Measurements from ENCODE around the gene NHLRC4.

GRCh38 chr16:546909-547770 lies 19.7 kb upstream of the NHLRC4 start:
- TF ChIP-seq, protein P1, sequence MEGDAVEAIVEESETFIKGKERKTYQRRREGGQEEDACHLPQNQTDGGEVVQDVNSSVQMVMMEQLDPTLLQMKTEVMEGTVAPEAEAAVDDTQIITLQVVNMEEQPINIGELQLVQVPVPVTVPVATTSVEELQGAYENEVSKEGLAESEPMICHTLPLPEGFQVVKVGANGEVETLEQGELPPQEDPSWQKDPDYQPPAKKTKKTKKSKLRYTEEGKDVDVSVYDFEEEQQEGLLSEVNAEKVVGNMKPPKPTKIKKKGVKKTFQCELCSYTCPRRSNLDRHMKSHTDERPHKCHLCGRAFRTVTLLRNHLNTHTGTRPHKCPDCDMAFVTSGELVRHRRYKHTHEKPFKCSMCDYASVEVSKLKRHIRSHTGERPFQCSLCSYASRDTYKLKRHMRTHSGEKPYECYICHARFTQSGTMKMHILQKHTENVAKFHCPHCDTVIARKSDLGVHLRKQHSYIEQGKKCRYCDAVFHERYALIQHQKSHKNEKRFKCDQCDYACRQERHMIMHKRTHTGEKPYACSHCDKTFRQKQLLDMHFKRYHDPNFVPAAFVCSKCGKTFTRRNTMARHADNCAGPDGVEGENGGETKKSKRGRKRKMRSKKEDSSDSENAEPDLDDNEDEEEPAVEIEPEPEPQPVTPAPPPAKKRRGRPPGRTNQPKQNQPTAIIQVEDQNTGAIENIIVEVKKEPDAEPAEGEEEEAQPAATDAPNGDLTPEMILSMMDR (IDR thresholded peaks at IDR 0.05) = peak; percentile 83
- no peak for TF ChIP-seq POLR2AphosphoS5 (IDR thresholded peaks at IDR 0.05; ENCODE audit: low read depth, low read length)
- TF ChIP-seq TCF7L2 (IDR thresholded peaks at IDR 0.05; ENCODE audit: low read depth, low read length) = no peak
- TF ChIP-seq, protein P2, sequence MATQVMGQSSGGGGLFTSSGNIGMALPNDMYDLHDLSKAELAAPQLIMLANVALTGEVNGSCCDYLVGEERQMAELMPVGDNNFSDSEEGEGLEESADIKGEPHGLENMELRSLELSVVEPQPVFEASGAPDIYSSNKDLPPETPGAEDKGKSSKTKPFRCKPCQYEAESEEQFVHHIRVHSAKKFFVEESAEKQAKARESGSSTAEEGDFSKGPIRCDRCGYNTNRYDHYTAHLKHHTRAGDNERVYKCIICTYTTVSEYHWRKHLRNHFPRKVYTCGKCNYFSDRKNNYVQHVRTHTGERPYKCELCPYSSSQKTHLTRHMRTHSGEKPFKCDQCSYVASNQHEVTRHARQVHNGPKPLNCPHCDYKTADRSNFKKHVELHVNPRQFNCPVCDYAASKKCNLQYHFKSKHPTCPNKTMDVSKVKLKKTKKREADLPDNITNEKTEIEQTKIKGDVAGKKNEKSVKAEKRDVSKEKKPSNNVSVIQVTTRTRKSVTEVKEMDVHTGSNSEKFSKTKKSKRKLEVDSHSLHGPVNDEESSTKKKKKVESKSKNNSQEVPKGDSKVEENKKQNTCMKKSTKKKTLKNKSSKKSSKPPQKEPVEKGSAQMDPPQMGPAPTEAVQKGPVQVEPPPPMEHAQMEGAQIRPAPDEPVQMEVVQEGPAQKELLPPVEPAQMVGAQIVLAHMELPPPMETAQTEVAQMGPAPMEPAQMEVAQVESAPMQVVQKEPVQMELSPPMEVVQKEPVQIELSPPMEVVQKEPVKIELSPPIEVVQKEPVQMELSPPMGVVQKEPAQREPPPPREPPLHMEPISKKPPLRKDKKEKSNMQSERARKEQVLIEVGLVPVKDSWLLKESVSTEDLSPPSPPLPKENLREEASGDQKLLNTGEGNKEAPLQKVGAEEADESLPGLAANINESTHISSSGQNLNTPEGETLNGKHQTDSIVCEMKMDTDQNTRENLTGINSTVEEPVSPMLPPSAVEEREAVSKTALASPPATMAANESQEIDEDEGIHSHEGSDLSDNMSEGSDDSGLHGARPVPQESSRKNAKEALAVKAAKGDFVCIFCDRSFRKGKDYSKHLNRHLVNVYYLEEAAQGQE (IDR thresholded peaks at IDR 0.05; ENCODE audit: insufficient read depth in 1 of 2, low read depth in 2 of 2, low read length in 1 of 2) = no peak
